Transverse colon (tissue), 4 donors: ENCODE results near the gene TNRC6B. TPM values are rescaled to one million over a fixed set of nuclear protein-coding genes. Genes with fewer than 3 reads are reported as not detected.

Experiments used
- DNase-seq: peaks from one replicate; pipeline ENCODE4 v3.0.0-alpha.2; 2019
- H3K27ac ChIP-seq, 4 donors: fragments of 200-600 bp; sonication (generic); 2 replicates each; pipeline ENCODE4 v1.5.1; 2016 to 2018; ENCODE audit warnings: inconsistent platforms in 4 of 4
- H3K27me3 ChIP-seq: fragments of 200-600 bp; sonication (generic); 2 replicates; pipeline ENCODE4 v1.5.1; 2017; ENCODE audit warnings: inconsistent platforms
- H3K36me3 ChIP-seq, 4 donors: fragments of 200-600 bp; sonication (generic); 2 replicates each; pipeline ENCODE4 v1.5.1; 2017 to 2019; ENCODE audit warnings: inconsistent platforms in 4 of 4
- H3K4me1 ChIP-seq, 4 donors: fragments of 200-600 bp; sonication (generic); 2 replicates each; pipeline ENCODE4 v1.5.1; 2017 to 2020; ENCODE audit warnings: inconsistent platforms in 4 of 4
- H3K4me3 ChIP-seq, 4 donors: fragments of 200-600 bp; sonication (generic); 1 replicate in 1 of 4; 2 replicates in 3 of 4; pipeline versions ENCODE4 v1.5.1 to v1.6.1; 2017 to 2019; ENCODE audit warnings: inconsistent platforms in 4 of 4
- H3K9me3 ChIP-seq, 2 donors: fragments of 200-600 bp; sonication (generic); 2 replicates each; pipeline ENCODE4 v1.5.1; 2017 to 2019; ENCODE audit warnings: inconsistent platforms in 2 of 2
- EP300 ChIP-seq: sonication (generic); formaldehyde crosslinking; IDR thresholded peaks from one replicate; pipeline ENCODE4 v1.6.1; 2017; ENCODE audit warnings: antibody characterized with exemption, low read depth
- POLR2A ChIP-seq: fragments of 450-650 bp; IDR thresholded peaks from one replicate; pipeline ENCODE4 v1.6.1; 2016; ENCODE audit warnings: antibody characterized with exemption, mild to moderate bottlenecking, moderate library complexity
- POLR2AphosphoS5 ChIP-seq, 3 donors: sonication (generic); formaldehyde crosslinking; IDR thresholded peaks; one replicate each; pipeline ENCODE4 v1.6.1; 2016; ENCODE audit warnings: antibody characterized with exemption in 3 of 3
- WGBS, 2 donors: methylation state at CpG; one replicate each; pipeline ENCODE4 v1.1.5; 2018; ENCODE audit warnings: low coverage in 1 of 2; 5-methylcytosine and 5-hydroxymethylcytosine counted together
- in situ Hi-C, 4 donors: fragments of 200-750 bp; cut with MboI; loops; one replicate each; pipeline versions ENCODE4 v1.15.0 to v1.15.1; 2017; ENCODE audit warnings: low sequenced_read_pairs in 3 of 4, low pct_ligation_motif_present in 1 of 4, low pct_unique_long_range_greater_than_20kb in 1 of 4
- intact Hi-C: fragments of 100-400 bp; cut with DNase I; formaldehyde crosslinking; loops from one replicate; pipeline ENCODE4 v1.15.1; 2023; ENCODE audit warnings: low total_unique reads
- total RNA-seq, 4 donors: library from RNA; depleted of rRNA; stranded (reverse); fragments of >200 nt; gene quantifications; one replicate each; pipeline ENCODE4 v1.1.0, GENCODE V29; 2016
- TF ChIP-seq, protein P1 (sequence below), 5 experiments: fragments of 200-600 bp in 3 of 5; fragments of 450-650 bp in 2 of 5; sonication (generic) in 3 of 5; IDR thresholded peaks; 1 replicate in 2 of 5; 2 replicates in 3 of 5; pipeline ENCODE4 v1.5.1; 2016 to 2017; ENCODE audit warnings: antibody characterized with exemption in 5 of 5, inconsistent platforms in 3 of 5, mild to moderate bottlenecking in 2 of 5, moderate library complexity in 1 of 5

The TNRC6B gene
- total RNA-seq, 4 donors from 2014 or later: 36.7 to 108 (median 54.0) TPM

DNA sequence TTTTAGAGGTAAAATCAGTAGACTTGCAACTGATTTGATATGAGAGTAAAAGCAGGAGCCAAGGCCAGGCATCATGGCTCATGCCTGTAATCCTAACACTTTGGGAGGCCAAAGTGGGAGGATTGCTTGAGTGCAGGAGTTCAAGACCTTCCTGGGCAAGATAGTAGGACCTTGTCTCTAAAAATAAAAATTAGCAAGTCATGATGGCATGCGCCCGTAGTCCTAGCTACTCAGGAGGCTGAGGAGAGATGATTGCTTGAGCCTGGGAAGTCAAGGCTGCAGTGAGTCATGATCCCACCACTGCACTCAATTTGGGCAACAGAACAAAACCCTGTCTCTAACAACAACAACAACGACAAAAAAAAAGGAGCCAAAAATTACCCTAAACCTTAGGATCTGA, 206.2 kb downstream of the TNRC6B start:
- DNase-seq: no peak
- no peaks in the 10 kb centered on the region for H3K36me3 ChIP-seq
- H3K27ac ChIP-seq: no peak overlapping the region
- peaks cover 6 to 48% (median 17%) of the 10 kb centered on the region in 4 donors for H3K4me1 ChIP-seq
- no peak overlapping the region for H3K4me3 ChIP-seq
- no peaks in the 10 kb centered on the region for H3K27me3 ChIP-seq
- intact Hi-C loops (no loop called here), in situ Hi-C loops (no loop called here)
- TF ChIP-seq, protein P1, sequence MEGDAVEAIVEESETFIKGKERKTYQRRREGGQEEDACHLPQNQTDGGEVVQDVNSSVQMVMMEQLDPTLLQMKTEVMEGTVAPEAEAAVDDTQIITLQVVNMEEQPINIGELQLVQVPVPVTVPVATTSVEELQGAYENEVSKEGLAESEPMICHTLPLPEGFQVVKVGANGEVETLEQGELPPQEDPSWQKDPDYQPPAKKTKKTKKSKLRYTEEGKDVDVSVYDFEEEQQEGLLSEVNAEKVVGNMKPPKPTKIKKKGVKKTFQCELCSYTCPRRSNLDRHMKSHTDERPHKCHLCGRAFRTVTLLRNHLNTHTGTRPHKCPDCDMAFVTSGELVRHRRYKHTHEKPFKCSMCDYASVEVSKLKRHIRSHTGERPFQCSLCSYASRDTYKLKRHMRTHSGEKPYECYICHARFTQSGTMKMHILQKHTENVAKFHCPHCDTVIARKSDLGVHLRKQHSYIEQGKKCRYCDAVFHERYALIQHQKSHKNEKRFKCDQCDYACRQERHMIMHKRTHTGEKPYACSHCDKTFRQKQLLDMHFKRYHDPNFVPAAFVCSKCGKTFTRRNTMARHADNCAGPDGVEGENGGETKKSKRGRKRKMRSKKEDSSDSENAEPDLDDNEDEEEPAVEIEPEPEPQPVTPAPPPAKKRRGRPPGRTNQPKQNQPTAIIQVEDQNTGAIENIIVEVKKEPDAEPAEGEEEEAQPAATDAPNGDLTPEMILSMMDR (IDR thresholded peaks at IDR 0.05): no peak
- TF ChIP-seq POLR2AphosphoS5 (IDR thresholded peaks at IDR 0.05): no peak
- no peak for TF ChIP-seq POLR2A
- 71 to 84% methylated on average over 1 to 3 of the region's 3 CpGs for WGBS, 2 donors
- no peaks in the 10 kb centered on the region for H3K9me3 ChIP-seq

GRCh38 chr22:40385036-40385782, 207.5 kb downstream of the TNRC6B start:
- Histone ChIP-seq H3K9me3 (no peaks in the 10 kb centered on the region), H3K36me3 (no peaks in the 10 kb centered on the region), H3K27me3 (no peaks in the 10 kb centered on the region), H3K27ac (peak overlapping the region; percentile 46 to 82 (median 77)), H3K4me3 (peak overlapping the region in 2 of 4 donors; percentile 4 to 31), H3K4me1 (peaks cover 6 to 50% (median 17%) of the 10 kb centered on the region in 4 donors)
- intact Hi-C loops: no loop called here
- in situ Hi-C loops: no loop called here
- TF ChIP-seq EP300: no peak
- TF ChIP-seq, protein P1 (IDR thresholded peaks at IDR 0.05): peak in 2 of 5 experiments; percentile 21 to 27
- WGBS, 2 donors: 34 to 42% methylated on average over 9 to 10 of the region's 10 CpGs
- peak; percentile 34 for DNase-seq

Other genes with a start within 250 kb of the TNRC6B start
- under 1 TPM in 1 of 4 donors, not detected in 3; 0.80 TPM for gene TMA7B, start 217.5 kb upstream of the TNRC6B start, total RNA-seq
- 10 to 100 TPM; 18.7 to 36.3 (median 25.4) TPM for gene FAM83F, start 183.0 kb upstream of the TNRC6B start, total RNA-seq
- gene ADSL, start 168.6 kb downstream of the TNRC6B start, total RNA-seq: 10 to 100 TPM; 13.5 to 70.7 (median 41.8) TPM
- gene SGSM3, start 192.7 kb downstream of the TNRC6B start, total RNA-seq: 100 to 1,000 TPM in 2 of 4 donors, 10 to 100 TPM in 2; 84.5 to 274 (median 172) TPM